Calu3 (cell line): ENCODE data around the gene NRF1. TPM values are rescaled to one million over a fixed set of nuclear protein-coding genes. Genes with fewer than 3 reads are reported as not detected.

Experiments
- BruUV-seq: library from RNA; stranded (reverse); fragments of 400-500 nt; replicated peaks from 2 replicates; lab custom pipeline; 2021; lab: Mats Ljungman, UMichigan
- CTCF ChIA-PET: fragments of 300-600 bp; sonication (Branson Sonifier 250); formaldehyde crosslinking; loops from one replicate; lab custom pipeline; 2022; ENCODE audit warnings: antibody characterized with exemption; lab: Charles Lee
- DNase-seq: peaks from one replicate; pipeline ENCODE4 v3.0.0; 2022
- H3K27ac Mint-ChIP-seq: one replicate; pipeline ENCODE4 v1.8.0; 2022; ENCODE audit warnings: mixed read lengths; ENCODE audit not compliant: unreplicated experiment
- H3K27me3 Mint-ChIP-seq: one replicate; pipeline ENCODE4 v1.8.0; 2022; ENCODE audit warnings: mixed read lengths; ENCODE audit not compliant: unreplicated experiment
- H3K36me3 Mint-ChIP-seq: one replicate; pipeline ENCODE4 v1.8.0; 2022; ENCODE audit warnings: mild to moderate bottlenecking, moderate library complexity, mixed read lengths; ENCODE audit not compliant: insufficient read depth, unreplicated experiment
- H3K4me1 Mint-ChIP-seq: one replicate; pipeline ENCODE4 v1.8.0; 2022; ENCODE audit warnings: mild to moderate bottlenecking, low read depth, mixed read lengths; ENCODE audit not compliant: unreplicated experiment
- H3K4me3 Mint-ChIP-seq: one replicate; pipeline ENCODE4 v1.8.0; 2022; ENCODE audit warnings: mild to moderate bottlenecking, low read depth, moderate library complexity, mixed read lengths; ENCODE audit not compliant: unreplicated experiment
- H3K9me3 Mint-ChIP-seq: one replicate; pipeline ENCODE4 v1.8.0; 2022; ENCODE audit warnings: low read depth, mixed read lengths; ENCODE audit not compliant: unreplicated experiment
- CTCF ChIP-seq: fragments of 200-600 bp; IDR thresholded peaks from one replicate; pipeline ENCODE4 v1.8.0; 2022; ENCODE audit warnings: antibody characterized with exemption; ENCODE audit not compliant: unreplicated experiment
- intact Hi-C: fragments of 100-400 bp; cut with micrococcal nuclease; formaldehyde crosslinking; loops from one replicate; pipeline ENCODE4 v1.10.0; 2022; ENCODE audit not compliant: unreplicated experiment
- total RNA-seq: library from RNA; stranded (reverse); gene quantifications from 2 replicates; pipeline ENCODE4 v1.2.3, GENCODE V29; 2022

The NRF1 gene
- total RNA-seq, 1 experiment from 2014 or later = 22.1 TPM

GRCh38 chr7:129784783-129785684 is 173.5 kb downstream of the NRF1 start:
- Mint-ChIP-seq H3K4me1 (peaks cover 26% of the 10 kb centered on the region), H3K27ac (no peak overlapping the region), H3K9me3 (no peaks in the 10 kb centered on the region), H3K4me3 (peak overlapping the region; percentile 66), H3K27me3 (peaks cover 87% of the 10 kb centered on the region), H3K36me3 (peaks cover 33% of the 10 kb centered on the region)
- intact Hi-C loops = no loop called here
- no TSS peak for BruUV-seq
- CTCF ChIA-PET = no interaction called here
- no peak for DNase-seq
- TF ChIP-seq CTCF = no peak

GRCh38 chr7:129785685-129786514 is 174.4 kb downstream of the NRF1 start:
- Mint-ChIP-seq H3K36me3 (peaks cover 24% of the 10 kb centered on the region), H3K9me3 (no peaks in the 10 kb centered on the region), H3K27ac (no peak overlapping the region), H3K4me3 (peak overlapping the region; percentile 66), H3K4me1 (peaks cover 26% of the 10 kb centered on the region), H3K27me3 (peaks cover 91% of the 10 kb centered on the region)
- intact Hi-C loops = no loop called here
- BruUV-seq = no TSS peak
- DNase-seq = no peak
- no peak for TF ChIP-seq CTCF
- CTCF ChIA-PET = interaction anchor here (0.6 kb wide), 1 partner anchor 1368 kb away, joined by 4 read pairs; no protein-coding TSS in a partner anchor

- no peak for DNase-seq
- intact Hi-C loops = no loop called here
- Mint-ChIP-seq H3K27ac (no peak overlapping the region), H3K4me1 (peaks cover 17% of the 10 kb centered on the region), H3K4me3 (no peak overlapping the region), H3K9me3 (no peaks in the 10 kb centered on the region), H3K36me3 (peaks cover 14% of the 10 kb centered on the region), H3K27me3 (peaks cover 90% of the 10 kb centered on the region)
- no peak for TF ChIP-seq CTCF
- no TSS peak for BruUV-seq
- CTCF ChIA-PET = interaction anchor here (1.5 kb wide), 1 partner anchor 14 kb away, joined by 3 read pairs; no protein-coding TSS in a partner anchor
Observed at GRCh38 chr7:129786825-129787563, 175.5 kb downstream of the NRF1 start.

- H3K27me3 Mint-ChIP-seq = peaks cover 70% of the 10 kb centered on the region
- H3K4me3 Mint-ChIP-seq = no peak overlapping the region
- TF ChIP-seq CTCF = no peak
- CTCF ChIA-PET = interaction anchor here (1.5 kb wide), 1 partner anchor 16 kb away, joined by 3 read pairs; no protein-coding TSS in a partner anchor
- no peaks in the 10 kb centered on the region for H3K9me3 Mint-ChIP-seq
- intact Hi-C loops = no loop called here
- no peak overlapping the region for H3K27ac Mint-ChIP-seq
- H3K4me1 Mint-ChIP-seq = peaks cover 9% of the 10 kb centered on the region
- peaks cover 14% of the 10 kb centered on the region for H3K36me3 Mint-ChIP-seq
- no peak for DNase-seq
- BruUV-seq = no TSS peak
Observed at GRCh38 chr7:129789000-129789399, 177.5 kb downstream of the NRF1 start.
